ENCODE measurements around the gene CMTM7.

DNA sequence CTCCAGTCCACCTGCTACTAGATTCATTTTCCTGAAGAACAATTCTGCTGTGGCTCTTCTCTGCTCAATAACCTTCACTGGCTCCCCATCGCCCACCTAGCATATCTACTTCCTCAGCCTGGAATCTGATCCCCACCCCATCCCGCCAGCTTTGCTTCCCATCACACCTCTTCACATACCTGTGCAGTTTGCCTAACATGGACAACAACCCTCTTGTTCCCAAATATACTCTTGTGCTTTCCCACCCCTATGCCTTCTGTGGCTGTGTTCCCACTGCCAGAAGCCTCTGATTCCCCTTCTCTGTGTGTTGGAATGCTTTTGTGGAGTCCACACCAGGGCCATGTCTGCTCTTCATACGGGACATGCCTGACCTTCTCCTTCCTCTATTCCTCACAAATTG is 29.5 kb downstream of the CMTM7 start:
- TF ChIP-seq CTCF (IDR thresholded peaks at IDR 0.05; ENCODE audit: low read depth, low read length) (no peak), EZH2phosphoT487 (IDR thresholded peaks at IDR 0.05; ENCODE audit: low read depth) (no peak)

Measured in OCI-LY3 (cell line).